HG03432 (cell line): ENCODE results near the gene SLC12A1.
A peak's percentile ranks its signal among the peaks of the same experiment; 100 is the strongest.

Experiments used
- ATAC-seq: cut with Tn5 transposase; IDR thresholded peaks from one replicate; pipeline ENCODE4 v1.9.1; 2021; ENCODE audit warnings: mild to moderate bottlenecking, moderate library complexity; ENCODE audit not compliant: unreplicated experiment

Gene SLC12A1

DNA sequence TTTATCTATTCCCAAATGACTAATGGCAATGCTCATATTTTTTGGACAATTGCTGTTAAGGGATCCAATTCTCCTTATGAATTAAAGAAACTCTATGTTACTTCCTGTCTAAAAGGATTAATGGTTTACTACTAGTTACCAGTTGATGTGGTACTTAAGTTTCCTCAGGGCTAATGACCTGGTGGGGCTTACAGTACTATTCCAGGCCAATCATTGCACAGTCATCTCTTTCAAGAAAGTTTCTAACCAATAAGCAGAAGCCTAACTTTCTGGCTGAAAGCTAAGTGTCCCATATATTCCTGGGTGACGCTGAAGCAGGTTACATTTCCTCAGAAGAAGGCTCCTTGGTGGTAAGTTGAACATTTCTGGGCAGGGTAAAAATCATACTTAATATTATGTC is at the start of gene SLC12A1:
Gene SLC12A1 (plus strand): TSS at position 322 of the 400 bp plus-strand sequence. CDS start 1,418 bp downstream, outside the sequence.
- no peak for ATAC-seq

DNA sequence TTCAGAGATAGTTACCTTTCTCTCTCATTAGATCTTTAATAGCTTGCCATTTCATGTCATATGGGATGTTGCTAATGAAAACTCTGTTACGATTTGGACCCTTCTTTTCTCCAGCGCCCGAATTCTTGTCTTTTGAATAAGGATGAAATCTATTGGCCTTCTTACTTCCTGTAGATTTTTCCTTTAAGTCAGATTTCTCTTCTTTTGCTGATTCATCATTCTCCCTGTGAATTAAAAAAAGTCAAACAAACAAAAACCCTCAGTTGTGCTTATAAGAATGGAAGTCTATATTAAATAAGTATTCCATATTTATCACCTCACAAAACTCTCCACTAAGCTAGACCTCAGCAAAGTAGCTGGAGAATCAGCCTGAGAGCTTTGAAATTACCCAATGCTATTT is 37.5 kb upstream of the SLC12A1 start:
- ATAC-seq = no peak

DNA sequence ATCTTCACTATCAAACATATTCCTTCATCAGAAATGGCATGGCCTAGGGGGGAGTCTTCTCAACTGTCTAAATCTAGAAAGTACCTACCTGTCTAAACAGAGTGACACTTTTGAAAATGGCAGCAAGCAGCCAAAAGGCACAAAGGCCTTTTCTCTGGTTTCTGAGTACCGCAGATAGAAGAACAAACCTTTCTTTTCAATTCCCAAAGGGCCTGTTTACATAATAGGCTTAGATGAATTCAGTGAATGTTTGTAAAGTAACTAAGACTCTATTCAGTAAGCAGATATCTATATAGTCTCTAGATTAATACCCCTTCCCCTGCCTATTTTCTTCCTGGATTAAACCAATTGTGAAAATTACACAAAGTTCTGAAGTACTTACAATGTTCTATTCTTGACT is 35.1 kb upstream of the SLC12A1 start:
- ATAC-seq = no peak

DNA sequence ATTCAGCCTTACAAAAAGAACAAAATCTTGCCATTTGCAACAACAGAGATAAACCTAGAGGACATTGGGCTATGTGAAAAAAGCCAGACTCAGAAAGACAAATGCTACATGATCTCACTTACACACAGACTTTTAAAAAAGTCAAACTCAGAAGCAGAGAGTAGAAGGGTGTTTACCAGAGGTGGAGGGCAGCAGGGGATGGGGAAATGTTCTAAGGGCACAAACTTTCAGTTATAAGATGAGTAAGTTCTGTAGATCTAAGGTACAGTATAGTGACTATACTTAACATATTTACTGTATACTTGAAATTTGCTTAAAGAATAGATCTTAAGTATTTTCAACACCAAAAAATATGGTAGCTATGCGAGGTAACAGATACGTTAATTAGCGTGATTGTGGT is 31.0 kb upstream of the SLC12A1 start:
- peak; percentile 30 for ATAC-seq

DNA sequence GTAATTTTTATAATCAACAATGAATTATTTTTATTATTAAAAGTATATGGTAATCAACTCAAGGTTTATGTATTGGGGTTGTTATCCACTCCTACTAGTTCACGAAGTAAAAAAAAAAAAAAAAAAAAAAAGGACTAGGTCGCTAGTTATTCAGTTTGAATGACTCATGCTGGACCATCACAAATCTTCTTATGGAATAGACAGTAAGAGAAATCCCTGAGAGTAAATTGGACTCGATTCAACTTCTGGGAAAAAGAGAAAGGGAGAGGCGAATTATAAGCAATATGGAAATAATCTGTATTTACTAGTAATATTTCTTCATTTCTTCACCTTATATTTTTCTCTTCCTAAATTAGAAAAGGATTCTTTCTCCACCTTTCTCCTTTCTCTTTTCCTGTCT is 30.0 kb upstream of the SLC12A1 start:
- ATAC-seq = no peak

DNA sequence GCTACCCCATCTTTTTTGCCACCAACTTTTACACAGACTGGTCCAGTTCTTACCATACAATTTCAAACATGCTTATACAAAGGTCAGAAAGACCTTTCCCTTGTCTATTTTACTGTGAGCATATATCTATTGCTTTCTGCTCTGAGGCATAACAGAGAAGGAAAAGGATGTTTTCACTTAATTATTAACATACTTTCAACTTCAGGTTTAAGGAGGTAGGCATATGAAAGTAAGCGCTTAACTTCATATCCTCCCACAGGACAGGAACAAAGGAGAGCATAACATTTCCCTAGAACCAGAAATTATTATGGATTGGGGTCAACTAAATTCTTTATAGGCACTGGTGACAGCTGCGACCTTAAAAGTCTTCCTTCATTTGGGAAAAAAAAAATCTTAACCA is 29.1 kb upstream of the SLC12A1 start:
- peak; percentile 23 for ATAC-seq

DNA sequence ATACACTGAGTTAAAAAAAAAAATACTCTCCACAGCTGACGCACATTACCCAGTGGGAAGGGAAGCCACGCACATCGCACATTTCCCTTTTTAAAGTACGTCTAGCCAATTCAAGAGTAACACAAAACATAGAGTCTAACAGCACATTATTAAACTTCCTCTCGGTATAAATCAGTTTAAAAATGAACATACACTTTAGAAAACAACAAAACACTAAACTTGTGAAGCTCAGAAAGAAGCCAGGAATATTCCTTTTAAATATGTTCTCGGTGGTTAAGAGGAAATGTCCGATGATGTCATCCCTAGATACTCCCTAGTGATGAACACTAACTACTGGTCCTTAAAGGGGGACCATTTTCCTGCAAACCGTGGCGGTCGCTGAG is 28.7 kb upstream of the SLC12A1 start:
- peak; percentile 75 for ATAC-seq

DNA sequence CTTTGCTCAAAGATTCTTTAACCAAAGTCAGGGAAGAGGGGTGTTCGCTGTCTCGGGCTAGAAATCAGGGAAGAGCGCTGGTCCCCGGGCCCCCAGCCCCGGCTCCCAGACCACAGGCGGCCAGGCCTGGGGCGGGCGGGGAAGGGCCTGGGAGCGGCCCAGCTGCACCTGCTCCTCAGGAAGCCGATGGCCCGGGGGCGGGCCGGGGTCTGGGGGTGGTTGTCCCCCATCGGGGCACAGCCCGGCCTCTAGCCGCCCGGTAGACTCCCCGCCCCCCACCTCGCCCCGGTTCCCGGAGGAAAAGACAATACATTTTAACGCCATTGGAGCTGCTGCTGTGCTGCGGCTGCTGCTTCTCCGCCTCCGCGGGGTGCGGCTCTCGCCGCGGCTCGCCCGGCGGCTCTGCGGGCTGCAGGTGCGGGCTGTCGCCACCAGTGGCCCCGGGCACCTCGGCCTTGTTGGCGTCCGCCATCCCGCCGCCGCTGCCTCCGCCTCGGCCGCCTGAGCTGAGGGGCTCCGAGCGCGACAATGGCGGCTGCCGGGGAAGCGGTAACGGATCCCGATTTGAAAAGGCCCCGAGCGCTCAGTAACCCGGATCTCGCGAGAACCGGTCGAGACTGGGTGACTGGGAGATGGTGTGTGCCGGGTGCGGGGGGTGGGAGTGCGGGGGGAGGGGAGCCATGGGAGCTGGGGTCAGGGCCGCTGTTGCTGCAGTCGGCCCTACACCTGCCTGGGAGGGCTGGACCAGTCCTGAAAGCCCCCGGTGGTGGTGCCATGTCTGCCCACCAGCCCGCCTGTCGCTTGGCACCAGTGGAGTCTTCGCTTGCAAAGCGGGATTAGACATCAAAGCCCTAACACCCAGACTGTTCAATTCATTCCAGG is 28.1 kb upstream of the SLC12A1 start, which contains the start of gene MYEF2:
Gene MYEF2 (minus strand): TSS at position 530 of the 882 bp plus-strand sequence. CDS start 58 bp downstream, at position 472.
- ATAC-seq = peak; percentile 84

DNA sequence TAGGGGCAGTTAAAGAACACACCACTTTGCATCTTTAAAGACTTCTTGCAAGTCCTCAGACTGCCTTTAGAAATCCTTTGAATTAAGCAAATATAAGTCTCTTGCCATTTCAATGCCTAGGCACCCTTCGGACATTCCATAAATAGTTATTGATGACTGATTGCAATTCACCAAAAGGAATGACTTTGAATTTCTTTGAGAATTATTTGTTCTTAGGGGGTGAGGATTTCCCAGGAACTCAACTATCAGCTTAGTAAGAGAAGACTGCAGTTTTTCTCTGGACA is 27.5 kb upstream of the SLC12A1 start:
- no peak for ATAC-seq

DNA sequence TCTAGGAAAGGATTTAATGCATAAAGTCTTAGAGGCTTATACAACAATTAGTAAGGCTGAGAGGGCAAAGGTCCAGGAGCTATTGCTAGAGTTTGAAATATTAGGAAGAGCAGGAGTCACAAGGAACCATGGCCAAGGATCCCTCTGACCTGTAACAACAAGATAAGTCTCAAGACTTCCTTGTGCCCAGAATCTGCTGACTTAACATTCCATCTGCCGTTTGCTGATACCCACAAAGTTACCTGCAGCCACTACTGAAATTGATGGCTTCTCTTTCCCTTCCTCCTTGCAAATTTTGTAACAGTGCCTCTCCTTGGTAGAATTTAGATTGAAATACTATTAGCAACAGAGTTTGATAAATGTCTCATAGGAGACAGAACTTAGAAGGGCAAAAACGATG is 23.4 kb upstream of the SLC12A1 start:
- no peak for ATAC-seq

DNA sequence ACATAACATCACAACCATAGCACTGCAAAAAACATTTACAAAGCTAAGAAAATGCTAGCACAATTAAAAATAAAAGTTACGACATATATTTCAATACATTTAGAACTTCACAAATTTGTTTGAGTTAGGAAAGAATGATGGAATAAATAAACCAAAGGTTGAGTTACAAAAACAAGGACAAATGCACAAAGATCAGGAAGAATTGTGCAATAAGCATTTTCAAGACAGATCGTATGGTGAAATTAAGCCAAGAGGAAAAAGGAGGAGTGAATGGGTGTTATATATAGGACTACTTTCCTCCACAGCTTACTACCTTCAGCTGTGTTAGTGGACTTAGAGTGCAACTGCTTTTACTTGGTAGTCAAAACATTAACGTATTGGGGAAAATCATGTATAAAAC is 20.6 kb upstream of the SLC12A1 start:
- no peak for ATAC-seq

DNA sequence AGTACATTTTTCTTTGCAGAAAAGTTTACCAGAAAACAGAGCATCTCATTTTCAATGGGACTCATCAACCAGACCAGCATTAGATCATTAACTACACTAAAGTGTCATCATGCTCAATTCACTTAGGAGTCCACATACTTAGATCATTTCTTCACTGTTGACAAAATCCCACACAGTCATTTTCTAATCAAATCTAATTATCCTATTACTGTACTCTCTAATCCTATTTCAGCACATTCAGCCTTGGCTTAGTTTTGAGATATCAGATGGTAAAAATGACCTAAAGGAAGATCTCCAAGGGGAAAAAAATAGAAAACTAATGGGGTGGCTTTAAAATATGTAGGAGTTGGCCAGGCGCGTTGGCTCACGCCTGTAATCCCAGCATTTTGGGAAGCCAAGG is 19.8 kb upstream of the SLC12A1 start:
- no peak for ATAC-seq

DNA sequence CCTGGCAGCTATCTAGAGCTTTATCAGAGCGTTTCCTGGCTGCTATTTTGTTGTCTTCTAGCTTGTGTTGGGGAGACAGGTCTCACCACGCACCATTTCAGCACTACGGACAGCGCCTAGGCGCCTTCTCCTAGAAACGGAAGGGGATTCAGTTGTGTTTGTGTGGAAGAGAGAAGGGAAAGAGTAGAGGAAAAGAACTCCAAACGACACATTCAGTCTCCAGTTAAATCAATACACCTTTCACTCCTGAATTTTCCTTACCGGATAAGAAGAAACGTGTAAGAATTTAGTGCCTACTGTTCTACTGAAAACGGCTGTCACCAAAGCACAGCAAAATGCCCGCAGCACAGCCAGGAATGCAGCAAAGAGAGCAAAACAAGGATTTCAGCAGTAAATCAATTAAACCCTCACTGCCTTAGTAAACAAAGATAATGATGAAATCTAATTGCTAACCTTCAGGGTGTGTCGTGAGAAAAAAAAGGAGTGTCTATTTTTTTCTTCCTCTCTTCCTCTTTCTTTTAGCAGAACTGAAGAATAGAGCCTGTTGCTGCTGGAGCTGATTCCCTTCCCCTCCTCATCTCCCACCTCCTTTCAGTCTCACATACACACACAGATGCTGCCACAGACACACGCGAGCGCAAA is 15.0 kb upstream of the SLC12A1 start:
- ATAC-seq = no peak

DNA sequence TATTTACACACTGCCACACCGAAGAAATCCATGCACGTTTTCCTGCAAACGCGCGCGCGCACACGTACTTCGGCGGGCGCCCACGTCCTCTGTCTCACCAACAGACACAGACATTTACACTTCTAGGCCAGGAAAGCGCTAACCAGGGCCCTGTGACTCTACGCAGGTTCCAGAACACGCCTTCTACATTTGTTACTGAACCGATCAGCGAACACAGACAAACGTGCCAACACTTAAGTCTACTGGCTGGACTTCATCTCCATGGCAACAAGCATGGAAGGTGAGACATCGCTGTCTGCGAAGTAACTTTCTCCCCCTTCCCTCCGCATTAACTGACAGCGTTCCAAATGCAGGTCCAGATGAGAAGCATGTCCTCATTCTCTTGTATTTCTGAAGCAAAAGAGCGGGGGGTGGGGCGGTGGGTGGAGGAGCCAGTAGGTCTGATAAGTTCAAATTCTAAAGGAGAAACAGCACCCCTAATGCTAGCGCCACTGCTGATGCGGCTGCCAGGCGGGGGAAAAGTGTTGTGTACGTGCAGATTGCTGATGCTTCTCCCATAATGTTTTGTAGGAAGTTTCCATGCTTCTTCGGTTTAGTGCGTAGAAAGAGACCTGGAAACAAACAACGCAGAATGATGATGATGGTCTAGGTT is 14.4 kb upstream of the SLC12A1 start, which contains the start of gene CTXN2:
Gene CTXN2 (plus strand): TSS at position 92 of the 652 bp plus-strand sequence. CDS start 9,636 bp downstream, outside the sequence.
- ATAC-seq = no peak

DNA sequence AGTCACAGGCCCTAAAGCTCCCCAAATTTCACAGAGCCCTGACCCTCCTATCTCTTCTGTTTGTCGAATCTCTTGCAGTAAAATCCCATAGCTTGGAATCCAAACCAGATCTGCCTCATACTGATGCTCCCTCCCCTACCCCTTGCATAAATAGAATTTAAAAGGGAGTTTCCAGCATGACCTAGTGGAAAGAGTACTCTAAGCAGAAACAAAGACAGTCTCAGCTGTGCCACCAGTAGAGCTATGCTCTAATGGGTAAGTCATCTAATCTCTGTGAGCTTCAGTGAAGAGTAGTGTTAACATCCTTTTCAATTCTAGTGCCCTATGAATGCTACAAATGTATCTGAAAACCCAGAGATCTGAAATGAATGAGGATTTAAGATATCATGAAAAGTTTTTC is 4.0 kb upstream of the SLC12A1 start:
- no peak for ATAC-seq

DNA sequence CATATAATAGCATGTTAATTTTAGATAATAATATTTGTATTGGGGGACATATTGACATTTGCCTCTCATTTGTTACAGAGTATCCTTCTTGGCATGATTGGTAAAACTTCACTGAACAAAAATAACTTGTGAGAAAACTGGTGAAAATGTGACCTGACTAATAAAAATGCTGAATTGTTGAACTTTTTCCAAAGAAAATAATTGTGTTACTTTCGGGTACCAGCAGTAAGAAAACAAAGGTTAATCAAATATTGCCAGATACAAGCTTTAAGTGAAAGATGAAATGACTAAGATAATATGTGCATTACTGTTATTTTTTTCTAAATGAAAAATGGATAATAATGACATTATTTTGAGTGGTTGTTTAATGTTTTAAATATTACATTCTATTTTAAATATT is 15.2 kb downstream of the SLC12A1 start:
- ATAC-seq = no peak

DNA sequence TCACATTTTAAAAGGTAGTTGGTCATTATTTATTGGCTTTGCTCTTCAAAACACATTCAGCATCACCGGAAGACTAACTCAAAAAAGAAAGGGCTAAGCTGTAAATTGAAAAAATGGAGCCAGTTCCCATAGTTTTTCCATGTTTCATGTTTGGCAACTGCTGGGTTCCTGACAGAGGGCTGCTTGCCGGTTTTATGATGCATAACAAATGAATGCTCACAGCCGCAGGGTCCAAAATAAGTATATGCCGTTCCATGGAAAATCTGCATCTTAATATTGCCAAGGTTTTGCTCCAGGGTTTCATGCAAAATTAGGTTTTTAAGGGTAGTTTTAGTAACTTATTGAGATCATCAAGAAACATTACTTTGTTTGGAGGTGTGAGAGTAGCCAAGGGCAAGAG is 15.8 kb downstream of the SLC12A1 start:
- ATAC-seq = no peak

DNA sequence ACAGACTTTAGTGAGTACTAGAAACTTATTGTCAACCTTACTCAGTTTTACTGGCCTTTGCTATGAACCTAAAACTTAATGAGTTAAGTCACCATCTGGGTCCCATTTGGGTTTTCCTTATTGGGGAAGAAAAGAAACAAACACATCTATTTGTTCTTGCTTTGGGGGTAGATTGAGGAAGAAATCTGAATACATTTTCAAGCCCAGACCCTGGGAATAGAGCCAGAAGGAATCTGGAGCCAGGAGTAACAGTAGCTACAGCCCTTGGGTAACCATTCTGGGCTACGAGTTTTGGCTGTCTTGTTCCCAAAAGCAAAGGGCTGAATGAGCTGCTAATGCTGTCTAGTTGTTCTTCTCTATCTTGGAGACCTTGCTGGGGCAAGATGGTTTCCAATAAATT is 16.5 kb downstream of the SLC12A1 start:
- ATAC-seq = no peak

DNA sequence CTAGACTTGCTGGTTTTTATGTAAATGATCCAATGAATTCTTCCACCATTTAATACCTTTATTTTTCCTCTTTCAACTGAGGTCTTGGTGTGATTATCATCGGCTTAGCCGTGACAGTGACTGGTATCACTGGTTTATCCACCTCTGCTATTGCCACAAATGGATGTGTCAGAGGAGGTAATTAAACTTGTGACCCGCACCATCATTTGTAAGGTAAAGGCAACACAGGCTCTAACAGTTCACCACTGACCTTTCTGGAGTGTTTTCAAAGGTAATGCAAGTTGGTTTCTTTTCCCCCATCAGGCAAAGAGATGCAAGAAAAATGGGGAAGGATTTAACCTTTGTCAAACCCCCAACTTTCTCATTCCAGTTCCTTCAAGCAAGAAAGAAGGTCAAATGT is 19.7 kb downstream of the SLC12A1 start:
- ATAC-seq = no peak

DNA sequence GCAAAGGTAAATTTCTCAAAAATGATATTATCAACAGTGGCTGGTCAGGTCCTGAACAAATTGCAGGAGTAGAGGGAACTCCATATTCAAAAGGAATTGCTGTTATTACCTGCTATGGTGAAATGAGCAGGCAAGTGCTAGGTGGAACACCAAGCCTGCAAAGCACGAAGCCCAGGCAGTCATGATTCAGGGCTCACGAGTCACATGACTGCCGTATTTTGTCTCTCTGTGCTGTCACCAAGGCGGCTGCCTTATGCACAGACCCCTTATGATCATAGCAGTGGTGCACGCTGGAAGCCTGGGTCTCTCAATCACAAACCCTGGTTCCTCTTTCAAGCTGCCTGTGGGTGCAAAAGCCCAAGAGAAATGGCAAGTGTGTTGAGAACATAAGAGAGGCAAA is 24.4 kb downstream of the SLC12A1 start:
- ATAC-seq = no peak

DNA sequence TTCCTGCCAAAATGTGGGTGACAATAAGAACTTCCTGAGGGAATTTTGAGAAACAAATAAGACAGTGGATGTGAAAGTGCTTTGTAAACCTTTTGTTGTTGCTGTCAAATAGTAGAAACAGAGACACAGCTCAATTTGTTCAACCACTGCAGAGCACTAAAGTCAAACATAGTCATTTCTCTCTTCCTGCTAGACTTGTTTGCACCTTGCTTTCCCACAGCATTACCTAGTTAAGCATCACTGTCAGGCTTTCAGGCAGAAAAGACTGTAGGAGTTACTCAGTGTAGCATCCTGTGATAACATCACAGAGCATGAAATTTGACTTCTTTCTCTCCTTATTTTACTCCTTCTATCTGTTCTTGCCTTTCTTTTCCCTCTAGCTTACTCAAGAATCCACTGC is 27.1 kb downstream of the SLC12A1 start:
- ATAC-seq = no peak

DNA sequence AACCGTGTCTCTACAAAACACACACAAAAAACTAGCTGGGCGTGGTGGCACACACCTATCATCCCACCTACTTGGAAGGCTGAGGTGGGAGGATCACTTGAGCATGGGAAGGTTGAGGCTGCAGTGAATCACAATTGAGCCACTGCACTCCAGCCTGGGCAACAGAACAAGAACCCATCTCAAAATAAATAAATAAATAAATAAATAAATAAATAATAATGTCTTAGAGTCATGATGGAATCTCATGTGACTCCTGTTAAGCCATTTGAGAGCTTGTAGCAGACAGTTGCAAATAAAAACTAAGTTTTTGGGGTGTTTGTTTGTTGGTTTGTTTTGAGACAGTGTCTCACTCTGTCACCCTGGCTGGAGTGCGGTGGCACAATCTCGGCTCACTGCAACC is 33.2 kb downstream of the SLC12A1 start:
- ATAC-seq = no peak
